SW 1271 (cell line): ENCODE data around the gene FSIP1.
"Not testable (repeated sequence)": the region's sequence is repeated elsewhere in the genome, so short reads cannot be mapped to it uniquely, and the experiment has no call there.

Experiments used
- DNase-seq, 2 experiments: peaks; one replicate each; lab custom pipeline; 2025; lab: John Stamatoyannopoulos, UW

Gene FSIP1

GRCh38 chr15:39782441-39783138, at the start of gene FSIP1:
FSIP1 (minus strand) TSS chr15:39782841; CDS start chr15:39776524, 6,317 bp downstream.
- peak; percentile 78 to 85 for DNase-seq

DNA sequence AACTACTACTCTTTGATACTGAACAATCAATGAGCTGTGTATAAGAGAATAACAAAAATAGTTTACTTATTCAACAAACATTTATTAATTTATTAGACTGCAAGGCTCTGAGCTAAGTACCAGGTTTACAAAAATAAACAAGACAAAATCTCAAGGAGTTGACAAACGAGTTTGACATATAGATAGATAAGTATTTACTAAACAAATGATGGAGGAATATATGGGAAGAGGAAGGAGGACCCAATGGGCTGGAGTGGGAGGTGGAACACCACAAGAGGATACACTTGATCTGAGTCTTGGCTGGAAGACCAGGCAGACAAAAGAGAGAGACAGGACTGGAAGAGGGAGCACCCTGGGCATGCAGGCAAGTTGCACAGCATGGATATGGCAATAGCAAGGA, 47.5 kb upstream of the FSIP1 start:
- DNase-seq = no peak

- DNase-seq = no peak
Measured at GRCh38 chr15:39828374-39828931, 45.8 kb upstream of the FSIP1 start.

GRCh38 chr15:39826975-39827374, 44.3 kb upstream of the FSIP1 start:
- no peak for DNase-seq

DNA sequence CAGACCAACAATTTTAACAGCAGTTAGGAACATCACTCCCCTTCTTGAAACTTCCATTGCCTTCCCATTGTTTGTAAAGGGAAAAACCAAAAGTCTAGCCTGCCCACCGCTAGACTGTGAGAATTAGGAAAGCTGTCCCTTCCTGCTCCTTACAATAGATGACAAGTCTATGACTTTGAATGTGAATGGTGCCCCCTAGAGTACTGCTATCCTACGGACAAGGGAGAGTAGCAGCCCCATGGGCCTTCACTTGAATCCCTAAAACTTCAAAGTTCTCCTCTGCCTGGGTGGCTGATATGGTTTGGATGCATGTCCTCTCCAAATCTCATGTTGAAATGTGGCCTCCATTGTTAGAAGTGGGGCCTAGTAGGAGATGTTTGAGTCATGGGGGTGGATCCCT, 41.0 kb upstream of the FSIP1 start:
- DNase-seq = no peak

DNA sequence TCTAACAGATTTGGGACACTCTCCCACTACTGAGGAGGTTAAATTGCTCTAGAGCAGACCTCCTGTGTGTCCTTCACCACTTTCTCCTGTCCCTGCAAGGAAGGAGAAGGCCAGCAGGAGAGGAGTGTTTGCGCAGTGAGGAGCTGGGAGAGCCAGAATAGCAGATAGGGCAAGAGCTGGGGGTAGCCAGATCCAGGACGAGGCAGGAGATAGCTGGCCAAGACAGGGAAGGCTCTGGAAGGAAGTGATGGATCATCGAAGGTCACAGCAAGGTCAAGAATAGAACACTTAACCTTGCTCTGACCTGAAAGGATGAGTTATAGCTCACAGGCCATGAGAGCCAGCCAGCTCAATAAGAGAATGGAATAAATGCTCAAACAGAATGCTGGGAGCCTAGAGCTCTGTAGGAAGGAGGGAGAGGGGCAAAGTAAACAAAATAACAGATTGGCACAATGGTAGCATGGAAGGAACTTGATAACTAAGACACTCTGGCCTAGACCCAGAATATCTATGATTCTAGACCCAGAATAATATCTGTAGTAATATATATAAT, 37.5 kb upstream of the FSIP1 start:
- no peak for DNase-seq

DNA sequence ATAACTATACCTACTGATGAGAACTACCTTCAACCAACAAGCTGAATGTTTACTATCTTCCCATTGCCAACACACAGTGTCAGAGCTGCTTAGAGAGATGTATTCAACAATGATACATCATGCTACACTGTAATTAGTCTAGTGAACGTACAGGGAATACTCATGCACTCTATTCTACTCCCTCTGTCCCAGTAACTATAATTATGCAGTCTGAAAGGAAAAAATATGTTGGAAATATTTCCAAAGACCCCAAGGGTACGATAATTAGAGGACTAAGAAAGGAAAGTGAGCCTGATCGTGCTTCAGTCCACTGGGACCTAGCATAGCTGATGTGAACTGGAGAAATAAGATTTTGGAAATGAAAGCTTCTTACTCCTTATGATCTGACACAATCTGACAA, 36.9 kb upstream of the FSIP1 start:
- no peak for DNase-seq

DNA sequence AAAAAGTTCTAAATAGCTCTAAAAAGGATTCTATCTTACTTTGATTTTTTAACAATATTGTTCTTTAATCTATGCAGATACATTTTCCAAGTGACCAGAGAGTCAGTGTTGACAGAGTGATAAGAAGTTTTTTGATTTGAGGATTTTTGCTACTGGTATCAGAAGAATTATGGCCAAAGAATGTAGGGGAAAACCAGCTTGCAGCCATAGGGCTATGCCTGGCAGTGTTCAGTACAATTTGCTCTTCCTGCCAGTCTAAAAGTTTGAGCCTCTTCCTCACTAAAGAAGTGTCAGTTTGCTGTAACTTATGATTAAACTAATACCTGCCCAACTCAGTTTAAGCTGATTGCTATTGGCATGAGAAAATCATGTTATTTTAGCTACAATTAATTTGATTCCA, 35.3 kb upstream of the FSIP1 start:
- no peak for DNase-seq

- DNase-seq = no peak
Measured at GRCh38 chr15:39814489-39814888, 31.8 kb upstream of the FSIP1 start.

GRCh38 chr15:39812651-39813050, 30.0 kb upstream of the FSIP1 start:
- not testable (repeated sequence) for DNase-seq

DNA sequence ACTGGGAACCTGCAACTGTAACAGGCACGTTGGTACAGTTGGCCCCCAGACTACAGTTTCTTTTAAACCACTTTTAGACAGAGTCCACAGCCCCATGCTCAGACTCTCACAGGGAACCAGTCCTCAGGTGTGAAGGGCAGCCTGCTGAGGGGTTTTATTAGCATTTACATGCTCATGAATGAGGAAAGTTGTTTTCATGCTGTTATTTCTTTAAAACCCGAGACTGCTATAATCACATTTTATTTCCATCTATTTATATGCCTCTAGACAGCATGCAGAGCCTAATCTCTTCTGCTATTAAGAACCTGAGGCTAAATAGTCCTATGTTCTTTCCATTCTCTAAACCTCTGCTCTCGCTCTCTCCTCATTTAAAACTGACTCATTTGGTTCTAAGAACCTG, 26.3 kb upstream of the FSIP1 start:
- no peak for DNase-seq

GRCh38 chr15:39807791-39808190, 25.1 kb upstream of the FSIP1 start:
- DNase-seq = no peak

DNA sequence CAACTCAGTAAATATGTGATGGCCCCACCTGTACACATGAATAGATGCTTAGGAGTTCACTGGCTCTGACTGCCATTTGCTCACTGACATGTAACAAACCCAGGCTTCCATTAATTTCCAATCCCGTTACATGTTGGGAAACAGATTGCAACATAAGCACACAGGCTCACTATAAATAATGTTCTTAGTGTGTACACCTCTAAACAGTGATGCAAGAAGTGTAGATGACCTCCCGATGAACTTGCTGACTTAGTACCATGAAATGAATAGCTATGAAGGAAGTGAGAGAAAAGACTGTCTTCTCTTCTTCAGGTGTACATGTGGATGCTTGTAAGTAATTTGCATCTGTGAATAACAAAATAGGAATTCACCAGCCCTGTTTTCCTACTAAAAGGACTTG, 21.4 kb upstream of the FSIP1 start:
- DNase-seq = no peak

DNA sequence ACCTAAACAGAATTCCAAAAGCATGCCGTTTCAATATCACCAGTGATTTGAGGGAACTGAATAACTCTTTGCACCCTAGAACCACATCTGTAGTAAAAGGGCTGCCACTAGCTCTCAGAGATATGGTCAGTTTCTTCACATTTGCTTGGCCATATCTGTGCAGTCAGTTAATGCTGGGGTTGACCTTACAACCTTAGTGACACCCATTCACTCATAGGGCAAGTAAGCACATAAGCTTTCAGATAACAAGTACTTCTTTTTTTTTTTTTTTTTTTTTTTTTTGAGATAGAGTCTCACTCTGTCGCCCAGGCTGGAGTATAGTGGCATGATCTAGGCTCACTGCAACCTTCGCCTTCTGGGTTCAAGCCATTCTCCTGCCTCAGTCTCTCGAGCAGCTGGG, 20.4 kb upstream of the FSIP1 start:
- no peak for DNase-seq

DNA sequence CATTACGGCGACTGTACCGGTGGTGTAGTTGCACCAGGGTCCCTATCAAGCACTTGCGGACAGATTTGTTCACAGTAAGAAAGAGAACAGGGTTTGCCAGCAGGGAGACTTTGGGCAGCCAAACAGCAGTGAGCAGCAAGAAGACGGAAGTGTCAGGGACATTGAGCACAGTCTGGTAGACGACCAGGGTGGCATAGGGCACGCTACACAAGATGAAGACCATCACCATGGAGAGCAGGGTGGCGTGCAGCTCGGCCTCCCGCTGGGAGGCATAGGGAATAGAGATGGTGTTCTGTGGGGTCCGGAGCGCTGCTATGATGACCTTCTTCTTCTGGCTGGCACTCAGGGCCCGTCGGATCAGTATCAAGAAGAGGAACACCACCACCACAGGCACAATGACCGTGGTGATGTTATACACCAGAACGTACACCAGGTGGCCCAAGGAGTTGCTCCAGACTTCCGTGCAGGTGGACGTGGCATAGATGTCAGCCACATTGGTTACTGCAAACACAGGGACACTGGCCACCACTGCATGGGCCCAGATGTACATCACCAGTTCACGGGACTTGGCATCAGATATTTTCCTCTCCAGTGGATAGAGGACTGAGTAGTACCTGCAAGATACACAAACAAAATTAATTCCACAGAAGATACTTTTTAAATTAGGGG, 19.1 kb upstream of the FSIP1 start:
- DNase-seq = peak in 1 of 2 experiments; percentile 16

- DNase-seq = no peak
Measured at GRCh38 chr15:39799552-39800011, 16.9 kb upstream of the FSIP1 start.

- DNase-seq = no peak
Measured at GRCh38 chr15:39798382-39798781, 15.7 kb upstream of the FSIP1 start.

- no peak for DNase-seq
Measured at GRCh38 chr15:39797407-39797806, 14.8 kb upstream of the FSIP1 start.

DNA sequence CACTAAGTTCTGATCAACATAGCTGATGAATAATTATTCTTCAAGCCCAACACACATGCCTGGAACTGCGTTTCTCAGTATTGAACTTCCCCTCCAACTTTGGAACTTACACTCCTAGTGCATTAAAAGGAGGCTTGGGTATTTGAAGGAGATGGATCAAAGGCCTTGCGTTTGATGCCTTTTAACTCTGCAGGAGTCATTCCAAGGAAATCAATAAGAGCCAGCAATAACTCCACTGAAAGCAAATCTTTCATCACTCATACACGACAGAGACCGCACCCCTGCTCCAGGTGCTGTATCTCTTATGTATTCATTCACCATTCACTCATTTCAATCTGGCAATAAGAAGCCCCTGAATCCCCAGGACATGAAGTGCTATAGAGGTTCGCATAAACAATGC, 14.0 kb upstream of the FSIP1 start:
- DNase-seq = no peak

- DNase-seq = no peak
Measured at GRCh38 chr15:39795486-39795885, 12.8 kb upstream of the FSIP1 start.

DNA sequence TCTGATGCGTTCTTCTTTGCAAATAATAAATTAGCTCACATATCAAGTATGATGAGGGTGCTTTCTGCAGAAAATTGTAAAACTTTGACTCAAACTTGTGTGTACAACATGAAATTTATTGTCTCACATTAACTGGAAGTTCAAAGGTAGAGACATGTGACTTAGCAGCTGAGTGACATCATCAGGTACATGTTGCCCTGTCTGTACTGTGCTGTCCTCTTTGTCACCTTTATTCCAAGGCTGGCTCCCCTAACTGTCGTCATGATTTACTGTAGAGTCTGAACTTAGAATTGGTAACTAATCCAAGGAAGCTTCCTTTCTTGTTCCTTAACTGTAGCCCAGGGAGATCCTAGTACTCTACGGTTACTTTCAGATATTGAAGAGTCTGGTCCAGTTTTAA, 12.3 kb upstream of the FSIP1 start:
- no peak for DNase-seq

DNA sequence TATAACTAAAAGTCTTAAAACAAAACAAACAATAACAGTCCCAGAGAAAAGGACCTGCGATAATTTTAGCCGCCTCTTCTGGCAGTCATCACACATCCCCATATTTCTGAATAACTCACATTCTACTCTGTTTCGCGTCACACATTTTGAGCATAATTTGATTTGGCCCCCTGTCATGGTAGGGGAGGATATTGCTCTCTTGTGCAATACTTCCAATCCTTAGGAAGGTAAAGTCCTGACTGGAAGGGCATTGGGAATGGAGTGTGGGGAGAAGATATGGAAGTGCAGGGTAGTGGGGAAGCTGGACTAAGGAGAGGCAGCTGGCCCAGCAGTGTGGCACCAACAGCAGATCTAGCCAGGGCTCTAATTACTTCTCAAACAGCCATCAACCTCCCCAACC, 11.3 kb upstream of the FSIP1 start:
- DNase-seq = no peak

DNA sequence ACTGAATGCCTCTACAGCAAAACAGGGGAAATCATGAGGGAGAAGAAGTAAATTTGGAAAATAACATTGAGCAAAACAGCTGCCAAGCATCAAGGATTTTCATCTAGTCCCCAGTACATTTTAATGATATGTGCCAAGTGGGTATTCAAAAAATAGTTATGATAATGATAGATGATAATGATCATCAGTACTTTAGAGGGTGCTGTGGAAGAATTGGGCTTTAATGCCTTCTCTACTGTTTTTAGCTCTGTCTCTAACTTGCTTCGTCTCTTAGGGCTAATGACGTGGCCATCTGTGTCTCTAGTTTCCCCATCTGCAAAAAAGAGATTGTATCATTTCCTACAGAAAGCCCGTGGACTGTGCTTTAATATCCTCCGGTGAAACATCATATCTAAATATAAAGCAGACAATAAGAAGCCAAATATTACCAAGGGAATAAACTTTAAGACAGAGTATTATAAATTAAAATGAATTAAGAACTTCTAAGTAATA, 10.2 kb upstream of the FSIP1 start:
- DNase-seq = no peak
